ENCODE measurements around the gene PTOV1. TPM values are rescaled to one million over a fixed set of nuclear protein-coding genes. Genes with fewer than 3 reads are reported as not detected.
A peak's percentile ranks its signal among the peaks of the same experiment; 100 is the strongest.

Gene PTOV1
- total RNA-seq, 2 experiments from 2014 or later, result 99.7 to 102 TPM

GRCh38 chr19:49888510-49888824 is 37.5 kb downstream of the PTOV1 start:
- Mint-ChIP-seq H3K27ac (no peak overlapping the region), H3K4me1 (peaks cover 5% of the 10 kb centered on the region), H3K36me3 (peaks cover 4% of the 10 kb centered on the region), H3K4me3 (no peak overlapping the region), H3K9me3 (no peaks in the 10 kb centered on the region), H3K27me3 (no peaks in the 10 kb centered on the region)
- no peak for ATAC-seq (ENCODE audit: low read depth)
- no peak for DNase-seq
- POLR2A ChIA-PET, result no interaction called here

- peaks cover 5% of the 10 kb centered on the region for H3K4me1 Mint-ChIP-seq
- ATAC-seq (ENCODE audit: low read depth), result no peak
- H3K9me3 Mint-ChIP-seq, result no peaks in the 10 kb centered on the region
- H3K27ac Mint-ChIP-seq, result no peak overlapping the region
- POLR2A ChIA-PET, result interaction anchor here (1.0 to 1.6 kb wide), 2 partner anchors 38 to 40 kb away, joined by 3 to 4 read pairs; partner anchors contain the start of gene PTOV1
- no peak for DNase-seq
- H3K36me3 Mint-ChIP-seq, result peaks cover 1% of the 10 kb centered on the region
- H3K4me3 Mint-ChIP-seq, result no peak overlapping the region
- no peaks in the 10 kb centered on the region for H3K27me3 Mint-ChIP-seq
These were observed 38.2 kb downstream of the PTOV1 start for GRCh38 chr19:49889038-49889686.

- ATAC-seq (ENCODE audit: low read depth) (peak; percentile 74), DNase-seq (peak; percentile 86)
- H3K36me3 Mint-ChIP-seq, result peaks cover 1% of the 10 kb centered on the region
- peak overlapping the region; percentile 75 for H3K4me3 Mint-ChIP-seq
- H3K4me1 Mint-ChIP-seq, result peaks cover 5% of the 10 kb centered on the region
- no peaks in the 10 kb centered on the region for H3K9me3 Mint-ChIP-seq
- peak overlapping the region; percentile 81 for H3K27ac Mint-ChIP-seq
- H3K27me3 Mint-ChIP-seq, result no peaks in the 10 kb centered on the region
- POLR2A ChIA-PET, result interaction anchor here (1.0 to 1.6 kb wide), 5 partner anchors 13 to 41 kb away, joined by 3 to 5 read pairs (median 4); partner anchors contain the start of genes AKT1S1, ATF5 and PTOV1
These were observed 38.9 kb downstream of the PTOV1 start for GRCh38 chr19:49889687-49890348.

GRCh38 chr19:49890349-49891311 is 39.7 kb downstream of the PTOV1 start:
- POLR2A ChIA-PET, result interaction anchor here (1.1 to 1.6 kb wide), 4 partner anchors 14 to 42 kb away, joined by 3 to 5 read pairs (median 4); partner anchors contain the start of genes AKT1S1 and ATF5
- Mint-ChIP-seq H3K27ac (peak overlapping the region; percentile 81), H3K4me3 (peak overlapping the region; percentile 75), H3K4me1 (peaks cover 5% of the 10 kb centered on the region), H3K9me3 (no peaks in the 10 kb centered on the region), H3K36me3 (no peaks in the 10 kb centered on the region), H3K27me3 (no peaks in the 10 kb centered on the region)
- ATAC-seq (ENCODE audit: low read depth) (peak; percentile 79), DNase-seq (peak; percentile 72)

- Mint-ChIP-seq H3K4me3 (no peak overlapping the region), H3K27me3 (no peaks in the 10 kb centered on the region), H3K27ac (no peak overlapping the region), H3K9me3 (no peaks in the 10 kb centered on the region), H3K4me1 (peaks cover 8% of the 10 kb centered on the region), H3K36me3 (no peaks in the 10 kb centered on the region)
- ATAC-seq (ENCODE audit: low read depth), result no peak
- POLR2A ChIA-PET, result interaction anchor here (0.7 to 0.9 kb wide), 2 partner anchors 20 to 38 kb away, joined by 3 to 6 read pairs; partner anchors contain the start of genes ATF5 and NUP62
- DNase-seq, result no peak
These were observed 40.4 kb downstream of the PTOV1 start for GRCh38 chr19:49891393-49891792.

GRCh38 chr19:49892716-49893115 is 41.8 kb downstream of the PTOV1 start:
- H3K36me3 Mint-ChIP-seq, result no peaks in the 10 kb centered on the region
- H3K27ac Mint-ChIP-seq, result no peak overlapping the region
- no peak overlapping the region for H3K4me3 Mint-ChIP-seq
- H3K27me3 Mint-ChIP-seq, result no peaks in the 10 kb centered on the region
- POLR2A ChIA-PET, result interaction anchor here (1.2 to 2.6 kb wide), 2 partner anchors 15 to 37 kb away, joined by 3 to 9 read pairs; partner anchors contain the start of genes AKT1S1, ATF5, NUP62 and TBC1D17
- H3K9me3 Mint-ChIP-seq, result no peaks in the 10 kb centered on the region
- ATAC-seq (ENCODE audit: low read depth) (no peak), DNase-seq (no peak)
- peaks cover 21% of the 10 kb centered on the region for H3K4me1 Mint-ChIP-seq

- Mint-ChIP-seq H3K27ac (no peak overlapping the region), H3K27me3 (no peaks in the 10 kb centered on the region), H3K36me3 (no peaks in the 10 kb centered on the region), H3K4me1 (peaks cover 25% of the 10 kb centered on the region), H3K4me3 (no peak overlapping the region), H3K9me3 (no peaks in the 10 kb centered on the region)
- no peak for ATAC-seq (ENCODE audit: low read depth)
- no peak for DNase-seq
- POLR2A ChIA-PET, result interaction anchor here (2.6 kb wide), 1 partner anchor 35 kb away, joined by 9 read pairs; the partner anchor contains the start of genes ATF5 and NUP62
These were observed 43.2 kb downstream of the PTOV1 start for GRCh38 chr19:49894011-49894664.

- no peaks in the 10 kb centered on the region for H3K36me3 Mint-ChIP-seq
- H3K4me3 Mint-ChIP-seq, result no peak overlapping the region
- H3K27me3 Mint-ChIP-seq, result no peaks in the 10 kb centered on the region
- H3K4me1 Mint-ChIP-seq, result peaks cover 22% of the 10 kb centered on the region
- no peaks in the 10 kb centered on the region for H3K9me3 Mint-ChIP-seq
- DNase-seq (no peak), ATAC-seq (ENCODE audit: low read depth) (no peak)
- POLR2A ChIA-PET, result interaction anchor here (0.6 to 2.6 kb wide), 3 partner anchors 18 to 84 kb away, joined by 3 to 9 read pairs (median 9); partner anchors contain the start of genes AKT1S1, ATF5, NUP62 and TBC1D17
- H3K27ac Mint-ChIP-seq, result peak overlapping the region; percentile 38
These were observed 44.1 kb downstream of the PTOV1 start for GRCh38 chr19:49894879-49895565.

GRCh38 chr19:49895566-49896297 is 44.8 kb downstream of the PTOV1 start:
- no peaks in the 10 kb centered on the region for H3K36me3 Mint-ChIP-seq
- H3K27me3 Mint-ChIP-seq, result no peaks in the 10 kb centered on the region
- H3K4me3 Mint-ChIP-seq, result no peak overlapping the region
- no peaks in the 10 kb centered on the region for H3K9me3 Mint-ChIP-seq
- peak overlapping the region; percentile 91 for H3K27ac Mint-ChIP-seq
- POLR2A ChIA-PET, result interaction anchor here (1.6 to 2.7 kb wide), 3 partner anchors 18 to 33 kb away, joined by 4 to 17 read pairs (median 9); partner anchors contain the start of genes AKT1S1, ATF5, NUP62 and TBC1D17
- DNase-seq (no peak), ATAC-seq (ENCODE audit: low read depth) (no peak)
- peaks cover 24% of the 10 kb centered on the region for H3K4me1 Mint-ChIP-seq

- Mint-ChIP-seq H3K36me3 (no peaks in the 10 kb centered on the region), H3K27me3 (no peaks in the 10 kb centered on the region), H3K9me3 (no peaks in the 10 kb centered on the region), H3K27ac (peak within 1 kb of the TSS; percentile 91), H3K4me3 (peak within 1 kb of the TSS; percentile 80), H3K4me1 (peaks cover 24% of the 10 kb centered on the region)
- POLR2A ChIA-PET, result interaction anchor here (0.6 to 2.7 kb wide), 6 partner anchors 10 to 1429 kb away, joined by 3 to 17 read pairs (median 6); partner anchors contain the start of genes AKT1S1, ATF5, NUP62 and TBC1D17
- ATAC-seq (ENCODE audit: low read depth) (peak; percentile 68), DNase-seq (peak; percentile 49)
These were observed 46.1 kb downstream of the PTOV1 start, which contains the start of gene IL4I1 for GRCh38 chr19:49896863-49897621. IL4I1 (minus strand) TSS chr19:49896887; CDS start chr19:49896160, 727 bp downstream.

GRCh38 chr19:49904136-49904535 is 53.2 kb downstream of the PTOV1 start:
- DNase-seq (no peak), ATAC-seq (ENCODE audit: low read depth) (no peak)
- Mint-ChIP-seq H3K27me3 (no peaks in the 10 kb centered on the region), H3K4me1 (peaks cover 14% of the 10 kb centered on the region), H3K4me3 (no peak overlapping the region), H3K27ac (no peak overlapping the region), H3K36me3 (peaks cover 25% of the 10 kb centered on the region), H3K9me3 (no peaks in the 10 kb centered on the region)
- POLR2A ChIA-PET, result no interaction called here
